ENCODE results near the gene EDDM13.
"Not testable (repeated sequence)": the region's sequence is repeated elsewhere in the genome, so short reads cannot be mapped to it uniquely, and the experiment has no call there.

EDDM13 gene

GRCh38 chr19:56295531-56296455 is 23.2 kb downstream of the EDDM13 start:
- DNase-seq = no peak

- DNase-seq = no peak
These were observed 24.5 kb downstream of the EDDM13 start for GRCh38 chr19:56297010-56297409.

GRCh38 chr19:56299688-56300087 is 27.1 kb downstream of the EDDM13 start:
- DNase-seq = no peak

- DNase-seq = no peak
These were observed 28.6 kb downstream of the EDDM13 start for GRCh38 chr19:56301155-56301554.

- no peak for DNase-seq
These were observed 29.5 kb downstream of the EDDM13 start for GRCh38 chr19:56301886-56302620.

- DNase-seq = no peak
These were observed 31.7 kb downstream of the EDDM13 start for GRCh38 chr19:56304243-56304642.

- DNase-seq = no peak
These were observed 33.5 kb downstream of the EDDM13 start for GRCh38 chr19:56306016-56306415.

- not testable (repeated sequence) for DNase-seq
These were observed 34.5 kb downstream of the EDDM13 start for GRCh38 chr19:56307062-56307461.

- DNase-seq = no peak
These were observed 36.2 kb downstream of the EDDM13 start for GRCh38 chr19:56308792-56309191.

GRCh38 chr19:56309511-56310185 is 37.1 kb downstream of the EDDM13 start:
- peak; percentile 1 to 10 (median 3) for DNase-seq

GRCh38 chr19:56310462-56310861 is 37.9 kb downstream of the EDDM13 start:
- DNase-seq = no peak

GRCh38 chr19:56312342-56312741 is 39.8 kb downstream of the EDDM13 start:
- DNase-seq = no peak

- DNase-seq = no peak
These were observed 40.5 kb downstream of the EDDM13 start for GRCh38 chr19:56312787-56313657.

- DNase-seq = peak in 2 of 3 experiments; percentile 82 to 93
These were observed 41.5 kb downstream of the EDDM13 start for GRCh38 chr19:56314018-56314380.

GRCh38 chr19:56314381-56315076 is 42.0 kb downstream of the EDDM13 start, which contains the start of gene ZSCAN5A:
TSS of gene ZSCAN5A (minus strand) at chr19:56314839. CDS start at chr19:56225046, 89,793 bp downstream.
- DNase-seq = peak; percentile 97 to 99 (median 99)

GRCh38 chr19:56315077-56315828 is 42.7 kb downstream of the EDDM13 start:
- peak; percentile 98 to 99 (median 99) for DNase-seq

- no peak for DNase-seq
These were observed 44.2 kb downstream of the EDDM13 start for GRCh38 chr19:56316728-56317127.

- DNase-seq = no peak
These were observed 45.2 kb downstream of the EDDM13 start for GRCh38 chr19:56317749-56318148.

- no peak for DNase-seq
These were observed 47.4 kb downstream of the EDDM13 start for GRCh38 chr19:56319991-56320390.

- DNase-seq = no peak
These were observed 48.9 kb downstream of the EDDM13 start for GRCh38 chr19:56321254-56321988.

Measured in NCI-H1417 (cell line).